ENCODE data around the gene FIG4.
"Not testable (repeated sequence)": the region's sequence is repeated elsewhere in the genome, so short reads cannot be mapped to it uniquely, and the experiment has no call there.

The FIG4 gene

GRCh38 chr6:109769213-109769612 lies 78.1 kb downstream of the FIG4 start:
- Histone ChIP-seq H4K20me1 (ENCODE audit: low read depth, low read length) (no peaks in the 10 kb centered on the region), H3K4me3 (ENCODE audit: insufficient read depth, low read length, poor library complexity, severe bottlenecking) (peak overlapping the region; percentile 38), H3F3A (ENCODE audit: insufficient read depth) (0 out of 2 replicates have a peak, but pooled peaks cover 8% of the 10 kb centered on the region), H3K36me3 (ENCODE audit: low read length) (no peaks in the 10 kb centered on the region), H3K9ac (ENCODE audit: low read length) (no peak overlapping the region), H3K9me3 (ENCODE audit: insufficient read depth, low read length) (no peaks in the 10 kb centered on the region), H3K79me2 (ENCODE audit: insufficient read depth, low read length) (no peaks in the 10 kb centered on the region), H3K9me2 (replicated peaks; ENCODE audit: insufficient read depth, low read length) (no peaks in the 10 kb centered on the region), H3K4me2 (ENCODE audit: low read depth, low read length, poor library complexity, severe bottlenecking) (peak overlapping the region; percentile 64), H2AFZ (ENCODE audit: low read depth, low read length, severe bottlenecking) (peak overlapping the region; percentile 6), H3K27me3 (ENCODE audit: low read length) (no peaks in the 10 kb centered on the region), H3K27ac (ENCODE audit: low read depth, low read length) (peak overlapping the region; percentile 53; the same call in 1 of the 2 replicates)
- TF ChIP-seq CTCF (IDR thresholded peaks at IDR 0.05; ENCODE audit: insufficient read depth, low read length, poor library complexity, severe bottlenecking) = no peak
- TF ChIP-seq EZH2phosphoT487 (conservative IDR thresholded peaks at IDR 0.05; ENCODE audit: low read length) = no peak

- no peaks in the 10 kb centered on the region for H3K9me3 ChIP-seq (ENCODE audit: insufficient read depth, low read length)
- 0 out of 2 replicates have a peak, but pooled peaks cover 8% of the 10 kb centered on the region for H3F3A ChIP-seq (ENCODE audit: insufficient read depth)
- H3K4me2 ChIP-seq (ENCODE audit: low read depth, low read length, poor library complexity, severe bottlenecking) = peak overlapping the region; percentile 64
- H4K20me1 ChIP-seq (ENCODE audit: low read depth, low read length) = no peaks in the 10 kb centered on the region
- H3K9ac ChIP-seq (ENCODE audit: low read length) = no peak overlapping the region
- H3K27me3 ChIP-seq (ENCODE audit: low read length) = no peaks in the 10 kb centered on the region
- H3K79me2 ChIP-seq (ENCODE audit: insufficient read depth, low read length) = no peaks in the 10 kb centered on the region
- TF ChIP-seq CTCF (IDR thresholded peaks at IDR 0.05; ENCODE audit: insufficient read depth, low read length, poor library complexity, severe bottlenecking) (no peak), EZH2phosphoT487 (conservative IDR thresholded peaks at IDR 0.05; ENCODE audit: low read length) (no peak)
- no peaks in the 10 kb centered on the region for H3K36me3 ChIP-seq (ENCODE audit: low read length)
- peak overlapping the region; percentile 53; the same call in 1 of the 2 replicates for H3K27ac ChIP-seq (ENCODE audit: low read depth, low read length)
- H3K9me2 ChIP-seq (replicated peaks; ENCODE audit: insufficient read depth, low read length) = no peaks in the 10 kb centered on the region
- H3K4me3 ChIP-seq (ENCODE audit: insufficient read depth, low read length, poor library complexity, severe bottlenecking) = no peak overlapping the region
- H2AFZ ChIP-seq (ENCODE audit: low read depth, low read length, severe bottlenecking) = no peak overlapping the region
Observed at GRCh38 chr6:109770047-109770446, 79.0 kb downstream of the FIG4 start.

GRCh38 chr6:109770779-109771178 lies 79.7 kb downstream of the FIG4 start:
- no peak for TF ChIP-seq EZH2phosphoT487 (conservative IDR thresholded peaks at IDR 0.05; ENCODE audit: low read length)
- TF ChIP-seq CTCF (IDR thresholded peaks at IDR 0.05; ENCODE audit: insufficient read depth, low read length, poor library complexity, severe bottlenecking) = no peak
- Histone ChIP-seq H3K9me2 (replicated peaks; ENCODE audit: insufficient read depth, low read length) (no peaks in the 10 kb centered on the region), H3F3A (ENCODE audit: insufficient read depth) (0 out of 2 replicates have a peak, but pooled peaks cover 8% of the 10 kb centered on the region), H3K27me3 (ENCODE audit: low read length) (no peaks in the 10 kb centered on the region), H3K9ac (ENCODE audit: low read length) (no peak overlapping the region), H4K20me1 (ENCODE audit: low read depth, low read length) (no peaks in the 10 kb centered on the region), H3K79me2 (ENCODE audit: insufficient read depth, low read length) (no peaks in the 10 kb centered on the region), H3K27ac (ENCODE audit: low read depth, low read length) (peak overlapping the region; percentile 53), H3K4me2 (ENCODE audit: low read depth, low read length, poor library complexity, severe bottlenecking) (peak overlapping the region; percentile 5), H2AFZ (ENCODE audit: low read depth, low read length, severe bottlenecking) (no peak overlapping the region), H3K4me3 (ENCODE audit: insufficient read depth, low read length, poor library complexity, severe bottlenecking) (no peak overlapping the region), H3K9me3 (ENCODE audit: insufficient read depth, low read length) (no peaks in the 10 kb centered on the region), H3K36me3 (ENCODE audit: low read length) (no peaks in the 10 kb centered on the region)

GRCh38 chr6:109771939-109772755 lies 81.1 kb downstream of the FIG4 start:
- H3K4me3 ChIP-seq (ENCODE audit: insufficient read depth, low read length, poor library complexity, severe bottlenecking); H3K9me3 ChIP-seq (ENCODE audit: insufficient read depth, low read length); H3F3A ChIP-seq (ENCODE audit: insufficient read depth); H3K27me3 ChIP-seq (ENCODE audit: low read length); H3K79me2 ChIP-seq (ENCODE audit: insufficient read depth, low read length); H3K9ac ChIP-seq (ENCODE audit: low read length); H4K20me1 ChIP-seq (ENCODE audit: low read depth, low read length); H2AFZ ChIP-seq (ENCODE audit: low read depth, low read length, severe bottlenecking); H3K36me3 ChIP-seq (ENCODE audit: low read length); H3K27ac ChIP-seq (ENCODE audit: low read depth, low read length); H3K9me2 ChIP-seq (replicated peaks; ENCODE audit: insufficient read depth, low read length): not testable (repeated sequence)
- peak overlapping the region; percentile 26 for H3K4me2 ChIP-seq (ENCODE audit: low read depth, low read length, poor library complexity, severe bottlenecking)

All from SU-DHL-6 (cell line).